ENCODE measurements around the gene ADGRE1.

DNA sequence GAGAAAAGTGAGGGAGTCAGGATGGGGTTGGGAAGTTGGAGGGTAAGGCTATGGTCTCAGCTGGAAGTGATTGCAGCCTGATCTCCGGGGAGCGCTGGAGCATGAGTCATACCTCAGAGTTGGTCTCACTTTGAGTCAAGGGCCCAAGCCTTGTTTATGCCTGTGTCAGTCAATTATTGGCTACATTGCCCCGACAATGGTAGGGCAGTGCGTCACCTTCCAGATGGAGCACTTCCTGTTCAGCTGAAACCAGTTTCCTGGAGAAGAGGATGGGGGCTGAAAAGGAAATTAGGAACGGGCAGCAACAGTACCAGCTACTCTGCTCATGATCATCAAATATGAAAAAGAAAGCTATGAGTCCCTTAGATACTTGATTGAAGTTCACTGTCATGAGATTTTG, 60.4 kb downstream of the ADGRE1 start:
- TF ChIP-seq, protein P1, sequence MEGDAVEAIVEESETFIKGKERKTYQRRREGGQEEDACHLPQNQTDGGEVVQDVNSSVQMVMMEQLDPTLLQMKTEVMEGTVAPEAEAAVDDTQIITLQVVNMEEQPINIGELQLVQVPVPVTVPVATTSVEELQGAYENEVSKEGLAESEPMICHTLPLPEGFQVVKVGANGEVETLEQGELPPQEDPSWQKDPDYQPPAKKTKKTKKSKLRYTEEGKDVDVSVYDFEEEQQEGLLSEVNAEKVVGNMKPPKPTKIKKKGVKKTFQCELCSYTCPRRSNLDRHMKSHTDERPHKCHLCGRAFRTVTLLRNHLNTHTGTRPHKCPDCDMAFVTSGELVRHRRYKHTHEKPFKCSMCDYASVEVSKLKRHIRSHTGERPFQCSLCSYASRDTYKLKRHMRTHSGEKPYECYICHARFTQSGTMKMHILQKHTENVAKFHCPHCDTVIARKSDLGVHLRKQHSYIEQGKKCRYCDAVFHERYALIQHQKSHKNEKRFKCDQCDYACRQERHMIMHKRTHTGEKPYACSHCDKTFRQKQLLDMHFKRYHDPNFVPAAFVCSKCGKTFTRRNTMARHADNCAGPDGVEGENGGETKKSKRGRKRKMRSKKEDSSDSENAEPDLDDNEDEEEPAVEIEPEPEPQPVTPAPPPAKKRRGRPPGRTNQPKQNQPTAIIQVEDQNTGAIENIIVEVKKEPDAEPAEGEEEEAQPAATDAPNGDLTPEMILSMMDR (IDR thresholded peaks at IDR 0.05; ENCODE audit: insufficient read depth, low read length, poor library complexity, severe bottlenecking) = no peak
- no peak for TF ChIP-seq EZH2phosphoT487 (conservative IDR thresholded peaks at IDR 0.05; ENCODE audit: low read length)
